Head of caudate nucleus (tissue), 42 donors: Measurements from ENCODE around the gene SNX3.

Experiments used
- DNase-seq, 42 donors: peaks; one replicate each; pipeline versions ENCODE4 v3.0.0 to v3.0.0-alpha.2; 2020 to 2021; ENCODE audit warnings: mixed read lengths in 7 of 42
- intact Hi-C: fragments of 100-400 bp; cut with DNase I; formaldehyde crosslinking; loops from one replicate; pipeline ENCODE4 v1.15.0; 2022

Gene SNX3

GRCh38 chr6:108175592-108176279 is 85.1 kb downstream of the SNX3 start:
- DNase-seq: no peak
- intact Hi-C loops: no loop called here

- DNase-seq: peak in 1 of 42 donors; percentile 28
- intact Hi-C loops: no loop called here
Measured at GRCh38 chr6:108175176-108175591, 85.7 kb downstream of the SNX3 start.

GRCh38 chr6:108174371-108175175 is 86.3 kb downstream of the SNX3 start:
- intact Hi-C loops: no loop called here
- peak in 1 of 42 donors; percentile 36 for DNase-seq

GRCh38 chr6:108171918-108172516 is 88.8 kb downstream of the SNX3 start:
- intact Hi-C loops: no loop called here
- DNase-seq: no peak

GRCh38 chr6:108171291-108171917 is 89.4 kb downstream of the SNX3 start:
- intact Hi-C loops: no loop called here

GRCh38 chr6:108170332-108171290 is 90.2 kb downstream of the SNX3 start:
- DNase-seq: peak in 2 of 42 donors; percentile 14 to 37
- intact Hi-C loops: no loop called here

More at GRCh38 chr6:108171291-108171917, 89.4 kb downstream of the SNX3 start:
- DNase-seq: no peak

- intact Hi-C loops: loop anchor here (5.0 kb wide), 1 partner anchor 52 kb away; no protein-coding TSS in a partner anchor
- DNase-seq: no peak
Measured at GRCh38 chr6:108169464-108170331, 91.1 kb downstream of the SNX3 start.

- intact Hi-C loops: loop anchor here (5.0 kb wide), 1 partner anchor 51 kb away; no protein-coding TSS in a partner anchor
- peak in 20 of 42 donors; percentile 22 to 71 (median 47) for DNase-seq
Measured at GRCh38 chr6:108168501-108169463, 92.1 kb downstream of the SNX3 start.

GRCh38 chr6:108168090-108168463 is 92.8 kb downstream of the SNX3 start:
- intact Hi-C loops: loop anchor here (5.0 kb wide), 1 partner anchor 51 kb away; no protein-coding TSS in a partner anchor
- DNase-seq: no peak

- intact Hi-C loops: loop anchor here (5.0 kb wide), 1 partner anchor 50 kb away; no protein-coding TSS in a partner anchor
- no peak for DNase-seq
Measured at GRCh38 chr6:108167449-108168089, 93.3 kb downstream of the SNX3 start.

GRCh38 chr6:108166664-108167448 is 94.0 kb downstream of the SNX3 start:
- no peak for DNase-seq
- intact Hi-C loops: loop anchor here (5.0 kb wide), 1 partner anchor 50 kb away; no protein-coding TSS in a partner anchor

- DNase-seq: peak in 33 of 42 donors; percentile 23 to 77 (median 55)
- intact Hi-C loops: loop anchor here (5.0 kb wide), 1 partner anchor 49 kb away; no protein-coding TSS in a partner anchor
Measured at GRCh38 chr6:108165714-108166663, 94.9 kb downstream of the SNX3 start, which contains the start of gene NR2E1. Gene NR2E1 (plus strand): TSS chr6:108166022. CDS start chr6:108166766, 744 bp downstream.
